Fibroblast of pulmonary artery (primary cell): ENCODE data around the gene OTUD6A.

Source experiments
- DNase-seq: peaks from one replicate; pipeline ENCODE4 v3.0.0-alpha.2; 2010; ENCODE audit warnings: low read depth
- H3K4me3 ChIP-seq: replicated peaks from 2 replicates; pipeline ENCODE4 v1.5.1; 2011; ENCODE audit warnings: low read depth, mild to moderate bottlenecking, control low read depth, low read length, moderate library complexity
- CTCF ChIP-seq: IDR thresholded peaks from 2 replicates; pipeline ENCODE4 v1.5.1; 2011; ENCODE audit warnings: mild to moderate bottlenecking, control low read depth, low read length, inconsistent platforms; ENCODE audit errors: missing control alignments

OTUD6A gene

DNA sequence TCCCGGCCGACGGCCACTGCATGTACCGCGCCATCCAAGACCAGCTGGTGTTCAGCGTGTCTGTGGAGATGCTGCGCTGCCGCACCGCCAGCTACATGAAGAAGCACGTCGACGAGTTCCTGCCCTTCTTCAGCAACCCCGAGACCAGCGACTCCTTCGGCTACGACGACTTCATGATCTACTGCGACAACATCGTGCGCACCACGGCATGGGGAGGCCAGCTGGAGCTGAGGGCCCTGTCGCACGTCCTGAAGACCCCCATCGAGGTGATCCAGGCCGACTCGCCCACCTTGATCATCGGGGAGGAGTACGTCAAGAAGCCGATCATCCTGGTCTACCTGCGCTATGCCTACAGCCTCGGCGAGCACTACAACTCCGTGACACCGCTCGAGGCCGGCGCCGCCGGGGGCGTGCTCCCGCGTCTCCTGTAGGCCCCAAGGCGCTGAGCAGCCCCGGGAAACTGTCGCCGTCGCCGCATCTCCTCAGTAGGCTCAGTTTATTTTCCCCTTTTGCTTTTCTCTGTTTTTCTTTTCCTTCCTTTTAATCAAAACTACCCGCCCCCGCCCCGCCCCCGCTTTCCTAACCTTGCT, 799 bp downstream of the OTUD6A start:
- TF ChIP-seq CTCF, result no peak
- no peak overlapping the region for H3K4me3 ChIP-seq

DNA sequence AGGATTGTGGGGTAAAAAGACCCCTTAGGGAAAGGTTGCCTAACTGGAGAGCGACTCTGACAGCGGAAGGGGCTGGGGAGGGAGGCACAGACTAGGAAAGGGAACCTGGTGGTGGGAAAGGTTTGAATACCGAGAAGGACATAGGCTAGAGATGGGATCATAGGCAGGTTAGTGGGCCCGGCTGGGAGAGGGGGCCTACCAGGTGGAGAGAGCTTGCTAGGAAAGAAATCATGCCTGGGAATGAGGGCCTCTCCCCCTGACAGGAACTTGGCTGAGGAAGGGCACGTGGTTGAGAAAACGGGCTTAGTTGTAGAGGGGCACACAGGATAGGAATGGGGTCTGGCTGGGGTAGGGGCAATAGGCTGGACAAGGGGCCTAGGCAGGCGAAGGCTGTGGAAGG, 4.4 kb downstream of the OTUD6A start:
- TF ChIP-seq CTCF, result no peak
- no peak overlapping the region for H3K4me3 ChIP-seq
- no peak for DNase-seq

More for the DNA sequence above, 799 bp downstream of the OTUD6A start:
- DNase-seq, result no peak

DNA sequence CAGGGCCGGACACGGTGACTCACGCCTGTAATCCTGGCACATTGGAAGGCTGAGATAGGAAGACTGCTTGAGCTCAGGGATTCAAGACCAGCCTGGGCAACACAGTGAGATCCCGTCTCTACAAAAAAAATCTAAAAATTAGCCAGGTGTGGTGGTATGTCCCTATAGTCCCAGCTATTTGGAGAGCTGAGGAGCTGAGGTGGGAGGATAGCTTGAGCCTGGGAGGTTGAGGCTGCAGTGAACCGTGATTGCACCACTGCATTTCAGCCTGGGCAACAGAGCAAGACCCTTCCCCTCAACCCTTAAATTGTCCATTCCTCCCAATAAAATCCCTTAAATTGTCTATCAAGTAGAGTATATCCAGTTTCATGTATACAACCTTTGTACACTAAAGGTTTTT, 17.0 kb downstream of the OTUD6A start:
- no peak overlapping the region for H3K4me3 ChIP-seq
- DNase-seq, result no peak
- TF ChIP-seq CTCF, result no peak

DNA sequence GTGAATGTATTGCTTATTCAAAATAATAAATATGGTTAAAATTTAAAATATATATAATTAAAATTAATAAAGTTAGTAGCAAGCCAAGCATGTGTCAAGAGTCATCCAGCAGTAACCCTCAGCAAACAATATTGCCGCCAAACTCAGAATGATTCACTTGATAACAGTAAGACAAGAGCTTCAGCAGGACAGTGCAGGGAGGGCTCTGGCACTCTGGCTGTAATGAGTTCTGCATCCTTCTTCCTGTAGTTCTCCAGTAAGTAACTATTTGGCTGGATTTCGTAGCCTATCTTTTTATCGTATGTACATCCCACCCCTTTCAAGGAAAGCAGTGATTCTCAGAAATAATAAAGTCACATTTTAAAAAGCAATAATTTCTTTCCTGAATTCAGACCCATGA, 17.6 kb downstream of the OTUD6A start:
- DNase-seq, result no peak
- TF ChIP-seq CTCF, result no peak
- H3K4me3 ChIP-seq, result no peak overlapping the region

DNA sequence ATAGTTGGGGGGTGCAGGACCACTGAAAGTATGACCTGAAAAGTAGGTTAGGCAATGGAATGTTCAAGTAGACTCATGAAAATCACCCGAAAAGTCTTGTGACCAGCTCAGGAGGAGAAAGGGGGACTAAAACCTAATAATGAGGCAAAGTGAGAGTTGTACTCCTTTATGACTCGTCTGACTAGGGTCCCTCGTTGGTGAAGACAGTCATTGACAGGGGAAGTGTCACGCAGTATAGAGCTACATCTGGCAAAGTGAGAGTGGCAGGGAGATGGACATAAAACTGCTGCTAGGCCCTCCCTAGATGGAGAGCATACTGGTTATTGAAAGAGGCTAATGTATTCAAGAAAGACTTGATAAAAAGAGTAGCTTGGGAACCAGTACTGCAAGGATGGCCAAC, 20.5 kb downstream of the OTUD6A start:
- no peak overlapping the region for H3K4me3 ChIP-seq
- no peak for DNase-seq
- no peak for TF ChIP-seq CTCF

GRCh38 chrX:70084592-70085240, 22.5 kb downstream of the OTUD6A start:
- no peak for TF ChIP-seq CTCF
- no peak for DNase-seq
- H3K4me3 ChIP-seq, result no peak overlapping the region

DNA sequence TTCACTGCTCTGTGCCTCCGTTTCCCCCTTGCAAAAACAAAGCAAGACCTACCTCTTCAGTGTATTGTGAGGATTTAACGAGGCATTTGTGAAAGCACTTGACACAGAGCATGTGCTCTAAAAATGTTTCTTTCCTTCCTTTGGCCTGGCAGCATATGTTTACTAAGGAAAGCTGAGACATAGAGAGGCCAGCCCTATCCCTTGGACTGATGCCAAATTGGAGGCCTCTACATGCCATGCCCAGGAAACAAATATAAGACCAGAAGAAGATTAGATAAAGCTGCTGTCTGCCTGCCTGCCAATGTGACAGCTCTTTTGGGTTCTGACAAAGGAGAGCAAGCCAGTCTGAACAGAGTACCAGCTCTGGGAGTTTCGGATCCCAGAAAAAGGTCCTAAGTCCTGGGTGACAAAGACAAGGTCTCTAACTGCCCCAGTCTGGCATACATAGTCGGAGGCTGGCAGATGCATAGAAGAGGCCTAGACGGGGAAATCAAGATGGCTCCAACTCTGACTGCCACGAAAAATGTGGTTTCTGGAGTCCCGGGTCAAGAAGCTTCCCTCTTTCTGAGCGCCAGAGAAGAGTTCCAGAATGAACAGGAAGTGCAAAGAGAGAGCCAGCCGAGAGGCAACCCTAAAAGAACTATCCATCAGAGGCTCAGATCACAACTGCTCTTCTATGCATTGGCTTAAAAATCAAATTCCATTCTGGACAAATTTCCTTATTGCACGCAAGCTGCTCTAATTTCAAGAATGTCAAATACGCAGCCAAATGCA, 25.8 kb downstream of the OTUD6A start:
- TF ChIP-seq CTCF, result no peak
- H3K4me3 ChIP-seq, result no peak overlapping the region

More for the DNA sequence above, 25.8 kb downstream of the OTUD6A start:
- DNase-seq, result peak; percentile 57
